Neural cell (in vitro differentiated cells): ENCODE measurements around the gene APOBEC3H. TPM values are rescaled to one million over a fixed set of nuclear protein-coding genes. Genes with fewer than 3 reads are reported as not detected.

Experiments used
- H2AFZ ChIP-seq: fragments of 200-600, 300-800 bp; sonication (generic), shearing (Covaris generic); 2 replicates; pipeline ENCODE4 v1.6.0; 2014; ENCODE audit warnings: low read depth, mild to moderate bottlenecking, antibody characterized with exemption, low read length, moderate library complexity
- H3F3A ChIP-seq: fragments of 200-600 bp; shearing (Covaris generic); 2 replicates; pipeline ENCODE4 v1.6.1; 2016; ENCODE audit warnings: mild to moderate bottlenecking, moderate library complexity, mixed read lengths, antibody characterized with exemption, low read length; ENCODE audit not compliant: insufficient read depth, poor library complexity, severe bottlenecking
- H3K27ac ChIP-seq: fragments of 200-600, 300-800 bp; sonication (generic), shearing (Covaris generic); 2 replicates; pipeline ENCODE4 v1.5.1; 2014; ENCODE audit warnings: mild to moderate bottlenecking, low read length, moderate library complexity
- H3K27me3 ChIP-seq: fragments of 300-800, 200-600 bp; sonication (generic), shearing (Covaris generic); 2 replicates; pipeline ENCODE4 v1.6.0; 2014; ENCODE audit warnings: mild to moderate bottlenecking, low read depth, low read length, moderate library complexity; ENCODE audit not compliant: insufficient read depth
- H3K36me3 ChIP-seq: fragments of 300-800, 200-600 bp; sonication (generic), shearing (Covaris generic); 2 replicates; pipeline ENCODE4 v1.5.1; 2014; ENCODE audit warnings: mild to moderate bottlenecking, antibody characterized with exemption, low read length, moderate library complexity; ENCODE audit not compliant: insufficient read depth
- H3K4me2 ChIP-seq: fragments of 300-800, 200-600 bp; sonication (generic), shearing (Covaris generic); 2 replicates; pipeline ENCODE4 v1.6.0; 2014; ENCODE audit warnings: mild to moderate bottlenecking, low read length
- H3K4me3 ChIP-seq: fragments of 300-800, 200-600 bp; sonication (generic), shearing (Covaris generic); 2 replicates; pipeline ENCODE4 v1.5.1; 2014; ENCODE audit warnings: mild to moderate bottlenecking, low read length, moderate library complexity
- H3K79me2 ChIP-seq: fragments of 200-600 bp; shearing (Covaris generic); replicated peaks from 2 replicates; pipeline ENCODE4 v1.6.0; 2014; ENCODE audit warnings: mild to moderate bottlenecking, low read length, moderate library complexity; ENCODE audit not compliant: insufficient read depth
- H3K9ac ChIP-seq: fragments of 300-800, 200-600 bp; sonication (generic), shearing (Covaris generic); 2 replicates; pipeline ENCODE4 v1.6.1; 2016; ENCODE audit warnings: mild to moderate bottlenecking, low read length, mixed read lengths
- H3K9me2 ChIP-seq: fragments of 200-600 bp; shearing (Covaris generic); 2 replicates; pipeline ENCODE4 v1.6.1; 2016; ENCODE audit warnings: mild to moderate bottlenecking, low read length, mixed read lengths; ENCODE audit not compliant: insufficient read depth
- H3K9me3 ChIP-seq: fragments of 200-600, 300-800 bp; sonication (generic), shearing (Covaris generic); 2 replicates; pipeline ENCODE4 v1.6.1; 2016; ENCODE audit warnings: mild to moderate bottlenecking, mixed run types, low read length, moderate library complexity, mixed read lengths
- H4K20me1 ChIP-seq: fragments of 200-600 bp; shearing (Covaris generic); 2 replicates; pipeline ENCODE4 v1.6.1; 2016; ENCODE audit warnings: mild to moderate bottlenecking, mixed run types; ENCODE audit not compliant: insufficient read depth
- EP300 ChIP-seq: fragments of 450-650 bp; conservative IDR thresholded peaks from 2 replicates; pipeline ENCODE4 v1.6.1; 2014; ENCODE audit warnings: antibody characterized with exemption, mild to moderate bottlenecking, moderate library complexity; ENCODE audit not compliant: poor library complexity, severe bottlenecking
- EZH2 ChIP-seq: fragments of 200-600, 300-800 bp; shearing (Covaris generic), sonication (generic); IDR thresholded peaks from 2 replicates; pipeline ENCODE4 v1.6.1; 2014; ENCODE audit warnings: antibody characterized with exemption, low read length, borderline replicate concordance, mild to moderate bottlenecking; ENCODE audit not compliant: insufficient read depth, poor library complexity, severe bottlenecking
- MXI1 ChIP-seq: fragments of 450-650 bp; conservative IDR thresholded peaks from 2 replicates; pipeline ENCODE4 v1.6.1; 2014; ENCODE audit warnings: antibody characterized with exemption, mild to moderate bottlenecking; ENCODE audit not compliant: poor library complexity, severe bottlenecking
- POLR2AphosphoS5 ChIP-seq: IDR thresholded peaks from 2 replicates; pipeline ENCODE4 v1.6.1; 2012
- SMC3 ChIP-seq: fragments of 450-650 bp; conservative IDR thresholded peaks from 2 replicates; pipeline ENCODE4 v1.6.1; 2014; ENCODE audit warnings: antibody characterized with exemption, mild to moderate bottlenecking, moderate library complexity; ENCODE audit not compliant: poor library complexity
- TAF1 ChIP-seq: IDR thresholded peaks from 2 replicates; pipeline ENCODE4 v1.6.1; 2012; ENCODE audit warnings: low read depth
- polyA plus RNA-seq: library from polyadenylated mRNA; depleted of rRNA; stranded (reverse); fragments of >200 nt; gene quantifications from 2 replicates; pipeline ENCODE4 v1.2.3, GENCODE V29; 2014
- TF ChIP-seq, protein P1 (sequence below): IDR thresholded peaks from 2 replicates; pipeline ENCODE4 v1.6.1; 2012; ENCODE audit warnings: borderline replicate concordance
- TF ChIP-seq, protein P2 (sequence below): fragments of 450-650 bp; IDR thresholded peaks from 2 replicates; pipeline ENCODE4 v1.5.1; 2014; ENCODE audit warnings: antibody characterized with exemption, mild to moderate bottlenecking, moderate library complexity; ENCODE audit not compliant: poor library complexity, severe bottlenecking

The APOBEC3H gene
- polyA plus RNA-seq, 1 donor from 2014 or later, result not detected

DNA sequence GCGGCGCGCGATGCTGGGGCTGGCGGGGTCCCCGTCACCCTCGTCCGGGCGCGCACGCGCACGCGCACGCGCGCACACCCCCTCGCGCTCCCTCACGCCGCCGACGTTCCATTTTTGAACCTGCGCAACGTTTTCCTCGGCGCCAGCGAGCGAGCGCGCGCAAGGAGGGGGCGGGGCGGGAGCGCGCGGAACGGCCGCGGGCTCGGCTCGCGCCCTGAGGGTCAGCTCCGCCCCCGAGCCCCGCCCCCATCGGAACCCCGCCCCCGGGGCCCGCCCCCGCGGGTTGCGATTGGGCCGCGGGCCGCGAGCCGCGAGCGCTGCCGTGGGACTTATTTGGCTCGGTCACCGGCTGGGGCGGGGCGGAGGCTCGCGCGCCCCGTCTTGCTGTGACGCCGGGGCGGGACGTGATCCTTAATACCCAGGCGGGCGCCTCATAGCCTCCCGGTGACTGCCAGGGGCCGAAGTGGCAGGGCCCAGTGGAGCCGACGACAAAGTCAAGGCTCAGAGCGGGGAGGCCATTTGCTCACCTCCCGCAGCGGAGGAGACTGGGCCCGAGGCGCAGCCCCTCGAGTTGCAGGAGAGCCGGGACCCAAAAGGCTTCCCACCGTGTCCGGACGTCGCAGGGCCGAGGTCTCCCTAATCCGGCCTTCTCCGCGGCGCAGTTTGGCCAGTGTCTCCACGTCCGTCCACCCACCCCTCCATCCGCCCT lies 55.6 kb downstream of the APOBEC3H start, which contains the start of gene CBX7:
CBX7 (minus strand) TSS at position 170 of the 709 bp plus-strand sequence. CDS start 236 bp downstream, outside the sequence.
- H3K36me3 ChIP-seq, result no peaks in the 10 kb centered on the region
- no peaks in the 10 kb centered on the region for H4K20me1 ChIP-seq
- no peaks in the 10 kb centered on the region for H3F3A ChIP-seq
- no peaks in the 10 kb centered on the region for H3K79me2 ChIP-seq
- TF ChIP-seq MXI1 (peak; percentile 53), SMC3 (peak; percentile 0), TAF1 (peak; percentile 48), POLR2AphosphoS5 (peak; percentile 61)
- TF ChIP-seq, protein P1, sequence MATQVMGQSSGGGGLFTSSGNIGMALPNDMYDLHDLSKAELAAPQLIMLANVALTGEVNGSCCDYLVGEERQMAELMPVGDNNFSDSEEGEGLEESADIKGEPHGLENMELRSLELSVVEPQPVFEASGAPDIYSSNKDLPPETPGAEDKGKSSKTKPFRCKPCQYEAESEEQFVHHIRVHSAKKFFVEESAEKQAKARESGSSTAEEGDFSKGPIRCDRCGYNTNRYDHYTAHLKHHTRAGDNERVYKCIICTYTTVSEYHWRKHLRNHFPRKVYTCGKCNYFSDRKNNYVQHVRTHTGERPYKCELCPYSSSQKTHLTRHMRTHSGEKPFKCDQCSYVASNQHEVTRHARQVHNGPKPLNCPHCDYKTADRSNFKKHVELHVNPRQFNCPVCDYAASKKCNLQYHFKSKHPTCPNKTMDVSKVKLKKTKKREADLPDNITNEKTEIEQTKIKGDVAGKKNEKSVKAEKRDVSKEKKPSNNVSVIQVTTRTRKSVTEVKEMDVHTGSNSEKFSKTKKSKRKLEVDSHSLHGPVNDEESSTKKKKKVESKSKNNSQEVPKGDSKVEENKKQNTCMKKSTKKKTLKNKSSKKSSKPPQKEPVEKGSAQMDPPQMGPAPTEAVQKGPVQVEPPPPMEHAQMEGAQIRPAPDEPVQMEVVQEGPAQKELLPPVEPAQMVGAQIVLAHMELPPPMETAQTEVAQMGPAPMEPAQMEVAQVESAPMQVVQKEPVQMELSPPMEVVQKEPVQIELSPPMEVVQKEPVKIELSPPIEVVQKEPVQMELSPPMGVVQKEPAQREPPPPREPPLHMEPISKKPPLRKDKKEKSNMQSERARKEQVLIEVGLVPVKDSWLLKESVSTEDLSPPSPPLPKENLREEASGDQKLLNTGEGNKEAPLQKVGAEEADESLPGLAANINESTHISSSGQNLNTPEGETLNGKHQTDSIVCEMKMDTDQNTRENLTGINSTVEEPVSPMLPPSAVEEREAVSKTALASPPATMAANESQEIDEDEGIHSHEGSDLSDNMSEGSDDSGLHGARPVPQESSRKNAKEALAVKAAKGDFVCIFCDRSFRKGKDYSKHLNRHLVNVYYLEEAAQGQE, result peak; percentile 40
- TF ChIP-seq, protein P2, sequence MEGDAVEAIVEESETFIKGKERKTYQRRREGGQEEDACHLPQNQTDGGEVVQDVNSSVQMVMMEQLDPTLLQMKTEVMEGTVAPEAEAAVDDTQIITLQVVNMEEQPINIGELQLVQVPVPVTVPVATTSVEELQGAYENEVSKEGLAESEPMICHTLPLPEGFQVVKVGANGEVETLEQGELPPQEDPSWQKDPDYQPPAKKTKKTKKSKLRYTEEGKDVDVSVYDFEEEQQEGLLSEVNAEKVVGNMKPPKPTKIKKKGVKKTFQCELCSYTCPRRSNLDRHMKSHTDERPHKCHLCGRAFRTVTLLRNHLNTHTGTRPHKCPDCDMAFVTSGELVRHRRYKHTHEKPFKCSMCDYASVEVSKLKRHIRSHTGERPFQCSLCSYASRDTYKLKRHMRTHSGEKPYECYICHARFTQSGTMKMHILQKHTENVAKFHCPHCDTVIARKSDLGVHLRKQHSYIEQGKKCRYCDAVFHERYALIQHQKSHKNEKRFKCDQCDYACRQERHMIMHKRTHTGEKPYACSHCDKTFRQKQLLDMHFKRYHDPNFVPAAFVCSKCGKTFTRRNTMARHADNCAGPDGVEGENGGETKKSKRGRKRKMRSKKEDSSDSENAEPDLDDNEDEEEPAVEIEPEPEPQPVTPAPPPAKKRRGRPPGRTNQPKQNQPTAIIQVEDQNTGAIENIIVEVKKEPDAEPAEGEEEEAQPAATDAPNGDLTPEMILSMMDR, result no peak
- H3K4me3 ChIP-seq, result peak within 1 kb of the TSS; percentile 84
- H2AFZ ChIP-seq, result peak within 1 kb of the TSS; percentile 98
- H3K9ac ChIP-seq, result peak within 1 kb of the TSS; percentile 80
- no peaks in the 10 kb centered on the region for H3K9me3 ChIP-seq
- H3K9me2 ChIP-seq, result no peaks in the 10 kb centered on the region
- H3K27me3 ChIP-seq, result peaks cover 33% of the 10 kb centered on the region
- peak within 1 kb of the TSS; percentile 67 for H3K27ac ChIP-seq
- H3K4me2 ChIP-seq, result peak within 1 kb of the TSS; percentile 65

DNA sequence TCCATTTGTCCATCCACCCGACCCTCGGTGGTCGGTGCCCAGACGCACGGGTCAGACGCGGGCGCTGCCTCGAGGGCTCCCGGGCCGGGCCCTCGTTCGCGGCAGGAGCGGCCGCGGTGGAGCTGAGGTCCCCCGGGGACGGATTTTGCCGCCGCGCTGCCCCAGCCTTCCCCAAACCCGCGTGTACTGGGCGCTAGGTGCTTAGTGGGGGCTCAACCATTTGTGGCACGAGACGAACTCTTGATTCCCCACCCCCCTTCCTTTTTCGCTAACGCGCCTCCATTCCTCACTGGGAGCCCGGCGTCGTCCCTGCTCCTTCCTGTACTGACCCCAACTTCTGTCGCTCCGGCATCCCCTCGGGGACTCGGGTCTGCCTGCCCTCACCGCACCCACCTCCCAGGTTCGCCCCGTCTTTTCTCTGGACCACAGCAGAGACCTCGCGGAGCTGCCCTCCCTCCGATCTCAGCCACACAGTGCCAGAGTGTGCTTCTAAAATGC lies 56.2 kb downstream of the APOBEC3H start:
- no peaks in the 10 kb centered on the region for H3K9me3 ChIP-seq
- peak overlapping the region; percentile 80 for H3K9ac ChIP-seq
- H3K79me2 ChIP-seq, result no peaks in the 10 kb centered on the region
- no peaks in the 10 kb centered on the region for H3K36me3 ChIP-seq
- TF ChIP-seq EP300, result no peak
- TF ChIP-seq TAF1, result no peak
- no peak for TF ChIP-seq POLR2AphosphoS5
- no peak for TF ChIP-seq EZH2
- no peak for TF ChIP-seq MXI1
- TF ChIP-seq SMC3, result no peak
- TF ChIP-seq, protein P1, result no peak
- TF ChIP-seq, protein P2, result no peak
- no peaks in the 10 kb centered on the region for H3F3A ChIP-seq
- H3K9me2 ChIP-seq, result no peaks in the 10 kb centered on the region
- peaks cover 33% of the 10 kb centered on the region for H3K27me3 ChIP-seq
- H4K20me1 ChIP-seq, result no peaks in the 10 kb centered on the region
- peak overlapping the region; percentile 67 for H3K27ac ChIP-seq
- peak overlapping the region; percentile 84 for H3K4me3 ChIP-seq
- H3K4me2 ChIP-seq, result peak overlapping the region; percentile 59
- peak overlapping the region; percentile 98 for H2AFZ ChIP-seq
